ENCODE results near the gene PPP1R12C. TPM values are rescaled to one million over a fixed set of nuclear protein-coding genes. Genes with fewer than 3 reads are reported as not detected.

PPP1R12C gene
- total RNA-seq, 4 donors from 2014 or later = 51.7 to 126 (median 78.7) TPM

GRCh38 chr19:55131421-55131820 is 14.0 kb upstream of the PPP1R12C start:
- Histone ChIP-seq H3K27ac (no peak overlapping the region), H3K36me3 (no peaks in the 10 kb centered on the region), H3K4me3 (no peak overlapping the region), H3K27me3 (peaks cover 30% of the 10 kb centered on the region), H3K4me1 (no peaks in the 10 kb centered on the region), H3K9me3 (no peaks in the 10 kb centered on the region)
- 68% methylated on average over 16 of the region's 16 CpGs for WGBS
- no peak for TF ChIP-seq POLR2AphosphoS5 (IDR thresholded peaks at IDR 0.05)
- TF ChIP-seq EP300 (IDR thresholded peaks at IDR 0.05) = no peak
- TF ChIP-seq CTCF (IDR thresholded peaks at IDR 0.05) = no peak
- no peak for TF ChIP-seq POLR2A (IDR thresholded peaks at IDR 0.05)
- no peak for DNase-seq (ENCODE audit: low spot score in 2 of 2)

- H3K36me3 ChIP-seq = no peaks in the 10 kb centered on the region
- H3K27ac ChIP-seq = no peak overlapping the region
- H3K4me1 ChIP-seq = peaks cover 36% of the 10 kb centered on the region
- H3K9me3 ChIP-seq = no peaks in the 10 kb centered on the region
- peaks cover 5% of the 10 kb centered on the region for H3K27me3 ChIP-seq
- no peak overlapping the region for H3K4me3 ChIP-seq
- WGBS = 82% methylated on average over 14 of the region's 14 CpGs
- no peak for DNase-seq (ENCODE audit: low spot score in 2 of 2)
- TF ChIP-seq POLR2AphosphoS5 (IDR thresholded peaks at IDR 0.05) (no peak), EP300 (IDR thresholded peaks at IDR 0.05) (no peak), CTCF (IDR thresholded peaks at IDR 0.05) (no peak), POLR2A (IDR thresholded peaks at IDR 0.05) (no peak)
Measured at GRCh38 chr19:55119053-55119452, 1.6 kb upstream of the PPP1R12C start.

- peaks cover 42% of the 10 kb centered on the region for H3K4me1 ChIP-seq
- no peak overlapping the region for H3K27ac ChIP-seq
- H3K36me3 ChIP-seq = no peaks in the 10 kb centered on the region
- H3K9me3 ChIP-seq = no peaks in the 10 kb centered on the region
- no peak for TF ChIP-seq POLR2AphosphoS5 (IDR thresholded peaks at IDR 0.05)
- peak in 1 of 2 donors; percentile 3 for TF ChIP-seq CTCF (IDR thresholded peaks at IDR 0.05)
- no peak for TF ChIP-seq POLR2A (IDR thresholded peaks at IDR 0.05)
- no peak for TF ChIP-seq EP300 (IDR thresholded peaks at IDR 0.05)
- WGBS = 27% methylated on average over 22 of the region's 22 CpGs
- peak overlapping the region; percentile 69 for H3K4me3 ChIP-seq
- peaks cover 3% of the 10 kb centered on the region for H3K27me3 ChIP-seq
- no peak for DNase-seq (ENCODE audit: low spot score in 2 of 2)
Measured at GRCh38 chr19:55118401-55118991, 1.1 kb upstream of the PPP1R12C start.

GRCh38 chr19:55117663-55118391 is 390 bp upstream of the PPP1R12C start:
- no peaks in the 10 kb centered on the region for H3K27me3 ChIP-seq
- peak; percentile 98 to 99 for DNase-seq (ENCODE audit: low spot score in 2 of 2)
- under 1% methylated on average over 31 of the region's 44 CpGs for WGBS
- no peaks in the 10 kb centered on the region for H3K9me3 ChIP-seq
- peaks cover 48% of the 10 kb centered on the region for H3K4me1 ChIP-seq
- H3K36me3 ChIP-seq = no peaks in the 10 kb centered on the region
- H3K4me3 ChIP-seq = peak overlapping the region; percentile 69
- no peak for TF ChIP-seq POLR2A (IDR thresholded peaks at IDR 0.05)
- no peak for TF ChIP-seq EP300 (IDR thresholded peaks at IDR 0.05)
- no peak for TF ChIP-seq CTCF (IDR thresholded peaks at IDR 0.05)
- TF ChIP-seq POLR2AphosphoS5 (IDR thresholded peaks at IDR 0.05) = peak in 2 of 3 donors; percentile 33 to 84
- peak overlapping the region; percentile 80 for H3K27ac ChIP-seq

- DNase-seq (ENCODE audit: low spot score in 2 of 2) = peak in 1 of 2 donors; percentile 88
- Histone ChIP-seq H3K27me3 (no peaks in the 10 kb centered on the region), H3K4me1 (peaks cover 62% of the 10 kb centered on the region), H3K4me3 (peak overlapping the region; percentile 69), H3K9me3 (no peaks in the 10 kb centered on the region), H3K36me3 (peaks cover 11% of the 10 kb centered on the region), H3K27ac (peak overlapping the region; percentile 80)
- TF ChIP-seq POLR2AphosphoS5 (IDR thresholded peaks at IDR 0.05) = no peak
- no peak for TF ChIP-seq POLR2A (IDR thresholded peaks at IDR 0.05)
- TF ChIP-seq EP300 (IDR thresholded peaks at IDR 0.05) = no peak
- TF ChIP-seq CTCF (IDR thresholded peaks at IDR 0.05) = no peak
- WGBS = 1% methylated on average over 25 of the region's 25 CpGs
Measured at GRCh38 chr19:55116232-55116858, 1.1 kb downstream of the PPP1R12C start.
